RWPE1 (cell line): ENCODE results near the gene RIPOR3.

Experiments used
- CTCF ChIA-PET: fragments of 350-600 bp; sonication (Branson Sonifier 250); formaldehyde crosslinking; extraction: SDS; loops from one replicate; lab custom pipeline; 2021; lab: Yijun Ruan, JAX
- POLR2A ChIA-PET: fragments of 400-600 bp; formaldehyde crosslinking; extraction: SDS; loops from one replicate; lab custom pipeline; 2020; ENCODE audit warnings: antibody characterized with exemption; ENCODE audit not compliant: low non-redundant PET; lab: Yijun Ruan, JAX
- DNase-seq: peaks from one replicate; pipeline ENCODE4 v3.0.0; 2012; ENCODE audit warnings: low spot score
- H3K27ac ChIP-seq: fragments of 450-650 bp; 2 replicates; pipeline ENCODE4 v1.5.1; 2017
- TF ChIP-seq, protein P1 (sequence below): fragments of 450-650 bp; conservative IDR thresholded peaks from 2 replicates; pipeline ENCODE4 v1.5.1; 2017; ENCODE audit warnings: low read depth, mild to moderate bottlenecking

Gene RIPOR3

DNA sequence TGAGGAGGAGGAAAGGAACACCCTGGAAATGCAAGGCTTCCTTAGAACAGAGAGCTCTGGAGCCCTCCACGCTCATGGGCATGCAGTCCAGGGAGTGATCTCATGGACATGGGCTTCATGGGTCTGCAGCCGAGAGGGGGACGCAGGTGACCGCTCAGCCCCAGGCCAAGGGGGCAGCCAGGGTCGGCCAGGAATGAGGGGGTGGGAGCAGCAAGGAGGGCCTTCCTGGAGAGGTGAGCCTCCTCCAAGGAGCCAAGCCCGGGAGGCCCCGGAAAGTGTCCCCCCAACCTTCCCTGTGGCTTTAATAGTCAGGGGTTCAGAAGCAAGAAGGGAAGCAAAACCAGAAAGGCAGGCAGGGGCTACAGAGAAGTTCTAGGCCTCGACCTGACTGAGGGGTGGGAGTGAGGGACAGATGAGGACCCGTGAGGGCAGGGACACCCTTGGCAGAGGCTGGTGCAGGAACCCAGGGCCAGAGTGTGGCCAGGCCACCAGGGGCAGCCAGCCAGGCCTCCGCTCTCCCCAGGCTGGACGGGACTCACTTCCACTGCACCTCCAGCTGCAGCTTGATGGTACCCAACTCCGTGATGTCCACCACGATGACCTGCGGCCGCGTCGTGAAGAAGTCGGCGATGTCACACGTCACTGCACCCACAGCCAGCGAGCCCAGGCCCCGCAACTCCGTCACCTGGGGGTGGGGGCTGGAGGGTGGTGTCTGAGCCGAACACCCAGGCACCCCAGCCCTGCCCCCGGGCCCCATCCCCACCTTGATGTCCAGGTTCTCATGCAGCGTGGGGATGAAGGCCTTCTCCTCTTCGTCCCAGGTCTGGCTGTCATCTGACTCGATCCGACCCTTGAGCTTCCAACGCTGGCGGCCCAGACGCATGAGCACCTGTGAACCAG is 83.2 kb downstream of the RIPOR3 start:
- ChIA-PET POLR2A (no interaction called here), CTCF (interaction anchor here (0.5 to 0.9 kb wide), 4 partner anchors 27 to 64 kb away, joined by 3 to 4 read pairs (median 3); no protein-coding TSS in a partner anchor)
- DNase-seq: no peak
- TF ChIP-seq, protein P1, sequence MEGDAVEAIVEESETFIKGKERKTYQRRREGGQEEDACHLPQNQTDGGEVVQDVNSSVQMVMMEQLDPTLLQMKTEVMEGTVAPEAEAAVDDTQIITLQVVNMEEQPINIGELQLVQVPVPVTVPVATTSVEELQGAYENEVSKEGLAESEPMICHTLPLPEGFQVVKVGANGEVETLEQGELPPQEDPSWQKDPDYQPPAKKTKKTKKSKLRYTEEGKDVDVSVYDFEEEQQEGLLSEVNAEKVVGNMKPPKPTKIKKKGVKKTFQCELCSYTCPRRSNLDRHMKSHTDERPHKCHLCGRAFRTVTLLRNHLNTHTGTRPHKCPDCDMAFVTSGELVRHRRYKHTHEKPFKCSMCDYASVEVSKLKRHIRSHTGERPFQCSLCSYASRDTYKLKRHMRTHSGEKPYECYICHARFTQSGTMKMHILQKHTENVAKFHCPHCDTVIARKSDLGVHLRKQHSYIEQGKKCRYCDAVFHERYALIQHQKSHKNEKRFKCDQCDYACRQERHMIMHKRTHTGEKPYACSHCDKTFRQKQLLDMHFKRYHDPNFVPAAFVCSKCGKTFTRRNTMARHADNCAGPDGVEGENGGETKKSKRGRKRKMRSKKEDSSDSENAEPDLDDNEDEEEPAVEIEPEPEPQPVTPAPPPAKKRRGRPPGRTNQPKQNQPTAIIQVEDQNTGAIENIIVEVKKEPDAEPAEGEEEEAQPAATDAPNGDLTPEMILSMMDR: no peak
- no peak overlapping the region for H3K27ac ChIP-seq

DNA sequence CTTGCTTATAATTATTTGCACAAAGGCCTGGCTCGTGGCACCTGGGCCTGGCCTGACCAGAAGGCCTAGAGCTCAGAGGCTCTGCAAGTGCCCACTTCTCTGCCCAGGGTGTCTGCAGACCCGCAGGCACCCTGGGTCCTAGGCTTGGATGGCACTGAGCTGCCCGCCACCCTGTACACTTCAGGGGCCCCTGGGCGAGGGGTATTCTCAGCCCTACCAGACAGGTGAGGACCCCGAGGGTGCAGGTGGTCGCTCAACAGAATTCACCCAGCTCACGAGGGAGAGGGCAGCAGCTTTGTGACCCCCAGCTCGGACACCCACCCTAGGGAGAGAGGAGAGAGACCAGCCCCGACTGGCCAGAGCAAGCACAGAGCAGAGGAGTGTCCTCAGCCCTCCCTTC is 83.9 kb downstream of the RIPOR3 start:
- H3K27ac ChIP-seq: no peak overlapping the region
- ChIA-PET POLR2A (no interaction called here), CTCF (interaction anchor here (0.5 to 0.9 kb wide), 3 partner anchors 20 to 46 kb away, joined by 3 to 4 read pairs (median 3); no protein-coding TSS in a partner anchor)
- no peak for DNase-seq
- TF ChIP-seq, protein P1: no peak

DNA sequence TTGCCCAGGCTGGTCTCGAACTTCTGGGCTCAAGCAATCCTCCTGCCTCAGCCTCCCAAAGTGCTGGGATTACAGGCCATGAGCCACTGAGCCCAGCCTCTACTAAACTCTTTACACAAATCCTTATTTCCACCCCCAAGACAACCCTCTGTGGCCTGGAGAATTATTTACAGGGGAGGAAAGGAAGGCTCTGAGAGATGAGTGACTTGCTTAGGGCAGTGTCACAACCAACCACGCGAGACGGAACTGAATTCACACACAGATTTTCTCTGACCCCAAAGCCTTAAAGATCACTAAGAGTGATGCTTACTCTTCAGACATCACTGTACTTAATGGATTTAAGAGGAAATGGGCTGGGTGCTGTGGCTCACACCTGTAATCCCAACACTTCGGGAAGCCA is 86.2 kb downstream of the RIPOR3 start:
- DNase-seq: no peak
- ChIA-PET CTCF (interaction anchor here (0.7 kb wide), 1 partner anchor 19 kb away, joined by 3 read pairs; no protein-coding TSS in a partner anchor), POLR2A (no interaction called here)
- TF ChIP-seq, protein P1: no peak
- no peak overlapping the region for H3K27ac ChIP-seq

DNA sequence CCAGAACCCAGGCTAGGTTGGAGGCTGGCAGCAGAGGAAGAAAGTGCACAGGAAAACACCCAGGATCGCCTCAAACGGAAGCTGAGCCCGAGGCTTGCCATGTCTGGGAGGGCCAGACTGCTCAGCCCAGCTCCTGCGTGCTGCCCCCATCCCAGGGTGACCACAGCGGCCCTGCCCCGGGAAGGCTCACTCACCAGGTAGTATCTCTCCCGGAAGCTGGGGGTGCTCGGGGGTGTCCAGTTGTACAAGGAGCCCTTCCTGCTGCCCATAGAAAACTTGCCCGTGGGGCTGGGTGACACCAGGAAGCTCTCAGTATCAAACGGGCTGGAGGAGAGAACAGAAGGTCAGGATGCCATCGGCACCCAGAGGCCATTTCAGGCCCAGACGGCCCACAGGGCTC is 86.9 kb downstream of the RIPOR3 start:
- ChIA-PET POLR2A (no interaction called here), CTCF (interaction anchor here (0.8 to 1.3 kb wide), 2 partner anchors 16 to 31 kb away, joined by 4 to 7 read pairs; no protein-coding TSS in a partner anchor)
- H3K27ac ChIP-seq: no peak overlapping the region
- TF ChIP-seq, protein P1: no peak
- DNase-seq: no peak

DNA sequence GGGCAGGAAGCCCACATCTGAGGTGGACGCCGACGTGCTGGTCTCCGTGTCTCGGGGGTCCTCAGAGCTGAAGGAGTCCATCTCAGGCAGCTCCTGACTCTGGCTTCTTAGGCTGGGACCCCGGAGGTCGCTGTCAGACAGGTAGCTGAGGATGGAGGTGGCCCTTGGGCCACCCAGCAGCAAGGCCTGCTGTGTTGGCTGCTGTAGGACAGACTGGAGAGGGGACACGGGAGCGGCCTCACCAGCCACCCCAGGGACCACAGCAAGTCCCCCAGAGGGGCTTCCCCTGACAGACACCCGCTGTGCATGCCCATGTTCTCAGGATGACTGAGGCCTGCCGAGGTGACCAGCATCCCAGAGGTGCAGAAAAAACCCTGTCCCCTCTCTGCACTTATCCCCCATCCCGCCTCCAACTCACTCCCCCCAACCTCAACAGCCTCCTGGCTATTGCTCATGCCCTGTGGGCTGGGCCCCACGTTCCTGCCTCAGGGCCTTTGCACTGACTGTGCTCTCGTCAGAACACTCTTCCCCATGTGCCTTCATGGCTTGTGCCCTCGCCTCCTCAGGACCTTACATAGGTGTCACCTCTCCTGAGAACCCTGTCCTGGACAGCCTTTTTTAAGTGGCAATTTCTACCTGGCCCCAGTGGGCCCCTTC is 88.8 kb downstream of the RIPOR3 start:
- TF ChIP-seq, protein P1: no peak
- CTCF ChIA-PET: interaction anchor here (1.1 kb wide), 1 partner anchor 147 kb away, joined by 3 read pairs; no protein-coding TSS in a partner anchor
- H3K27ac ChIP-seq: no peak overlapping the region
- no peak for DNase-seq
- POLR2A ChIA-PET: no interaction called here
